Panc1 (cell line): ENCODE measurements around the gene FAM20A. TPM values are rescaled to one million over a fixed set of nuclear protein-coding genes. Genes with fewer than 3 reads are reported as not detected.

Experiments
- ATAC-seq: fragments of 200-7000 bp; cut with Tn5 transposase; 2 replicates; pipeline ENCODE4 v1.9.1; 2020; ENCODE audit warnings: mild to moderate bottlenecking, moderate library complexity
- BruUV-seq: library from RNA; stranded (reverse); fragments of 400-500 nt; replicated peaks from 2 replicates; lab custom pipeline; 2021; lab: Mats Ljungman, UMichigan
- CTCF ChIA-PET: fragments of 300-600 bp; sonication (Branson Sonifier 250); formaldehyde crosslinking; loops from one replicate; lab custom pipeline; 2022; ENCODE audit warnings: antibody characterized with exemption; lab: Charles Lee
- POLR2A ChIA-PET: fragments of 300-600 bp; sonication (Branson Sonifier 250); formaldehyde crosslinking; loops from one replicate; lab custom pipeline; 2022; ENCODE audit warnings: antibody characterized with exemption; lab: Charles Lee
- DNase-seq: peaks from one replicate; pipeline ENCODE4 v3.0.0-alpha.2; 2010; ENCODE audit warnings: low read depth, low spot score
- H3K27ac ChIP-seq: 2 replicates; pipeline ENCODE4 v1.5.1; 2011; ENCODE audit warnings: mild to moderate bottlenecking, low read length, inconsistent platforms
- H3K27me3 ChIP-seq: fragments of 200-500 bp; sonication (Bioruptor generic); 2 replicates; pipeline ENCODE4 v1.6.0; 2014; ENCODE audit warnings: low read length, inconsistent platforms; ENCODE audit not compliant: control insufficient read depth, insufficient read depth
- H3K36me3 ChIP-seq: fragments of 200-500 bp; sonication (Bioruptor generic); 2 replicates; pipeline ENCODE4 v1.5.1; 2014; ENCODE audit warnings: inconsistent platforms, mild to moderate bottlenecking, low read length, moderate library complexity; ENCODE audit not compliant: control insufficient read depth, insufficient read depth
- H3K4me1 ChIP-seq: 2 replicates; pipeline ENCODE4 v1.5.1; 2011; ENCODE audit warnings: inconsistent platforms, mild to moderate bottlenecking, low read length, moderate library complexity; ENCODE audit not compliant: control insufficient read depth, insufficient read depth
- H3K4me3 ChIP-seq, 2 experiments: 2 replicates each; pipeline ENCODE4 v1.5.1; 2011 to 2012; ENCODE audit warnings: low read depth in 2 of 2, low read length in 2 of 2, mild to moderate bottlenecking in 2 of 2, inconsistent platforms in 1 of 2, moderate library complexity in 1 of 2
- H3K9me3 ChIP-seq: fragments of 200-500 bp; sonication (Bioruptor generic); 2 replicates; pipeline ENCODE4 v1.5.1; 2014; ENCODE audit warnings: low read depth, mild to moderate bottlenecking, inconsistent platforms, low read length, moderate library complexity; ENCODE audit not compliant: control insufficient read depth, insufficient read depth
- CTCF ChIP-seq: fragments of 450-650 bp; IDR thresholded peaks from 2 replicates; pipeline ENCODE4 v1.5.1; 2017; ENCODE audit warnings: mild to moderate bottlenecking
- POLR2AphosphoS5 ChIP-seq: IDR thresholded peaks from 2 replicates; pipeline ENCODE4 v1.6.1; 2012; ENCODE audit warnings: mild to moderate bottlenecking, low read depth, low read length, moderate library complexity
- REST ChIP-seq, 2 experiments: IDR thresholded peaks; 2 replicates each; pipeline ENCODE4 v1.6.1; 2011 to 2012; ENCODE audit warnings: low read depth in 2 of 2, control low read depth in 1 of 2, low read length in 1 of 2, mild to moderate bottlenecking in 1 of 2, moderate library complexity in 1 of 2; ENCODE audit not compliant: insufficient read depth in 1 of 2
- SIN3A ChIP-seq: IDR thresholded peaks from 2 replicates; pipeline ENCODE4 v1.6.1; 2012; ENCODE audit warnings: low read depth, mild to moderate bottlenecking, low read length, moderate library complexity, borderline replicate concordance; ENCODE audit not compliant: insufficient read depth
- TCF7L2 ChIP-seq: IDR thresholded peaks from 2 replicates; pipeline ENCODE4 v1.6.1; 2011; ENCODE audit warnings: mild to moderate bottlenecking, low read depth, low read length, inconsistent platforms
- in situ Hi-C: cut with HindIII; loops from 2 replicates; pipeline ENCODE4 v1.10.0; 2016; ENCODE audit warnings: low sequenced_read_pairs, low pct_unique_long_range_greater_than_20kb
- intact Hi-C: fragments of 100-400 bp; cut with micrococcal nuclease; formaldehyde crosslinking; loops from one replicate; pipeline ENCODE4 v1.10.0; 2022; ENCODE audit not compliant: unreplicated experiment
- total RNA-seq: library from RNA; stranded (reverse); gene quantifications from one replicate; pipeline ENCODE4 v1.2.1, GENCODE V29; 2021; ENCODE audit not compliant: unreplicated experiment

Gene FAM20A
- total RNA-seq, 1 experiment from 2014 or later, result 0.44 TPM

GRCh38 chr17:68610554-68610953 lies 9.4 kb upstream of the FAM20A start:
- intact Hi-C loops (no loop called here), in situ Hi-C loops (no loop called here)
- DNase-seq (no peak), ATAC-seq (no peak)
- no peak overlapping the region for H3K27ac ChIP-seq
- H3K36me3 ChIP-seq, result no peaks in the 10 kb centered on the region
- TF ChIP-seq TCF7L2 (no peak), REST (IDR thresholded peaks at IDR 0.05; ENCODE audit: insufficient read depth in 1 of 2, low read depth in 2 of 2, low read length in 1 of 2) (no peak), SIN3A (no peak), POLR2AphosphoS5 (no peak), CTCF (no peak)
- no peaks in the 10 kb centered on the region for H3K4me1 ChIP-seq
- POLR2A ChIA-PET, result no interaction called here
- H3K27me3 ChIP-seq, result no peaks in the 10 kb centered on the region
- peaks cover 8% of the 10 kb centered on the region; the same call in 1 of the 2 replicates for H3K9me3 ChIP-seq
- CTCF ChIA-PET, result no interaction called here
- H3K4me3 ChIP-seq, result no peak overlapping the region
- BruUV-seq, result no TSS peak

GRCh38 chr17:68608515-68609130 lies 7.5 kb upstream of the FAM20A start:
- POLR2A ChIA-PET, result no interaction called here
- no peak overlapping the region for H3K4me3 ChIP-seq
- no peak overlapping the region for H3K27ac ChIP-seq
- H3K36me3 ChIP-seq, result no peaks in the 10 kb centered on the region
- H3K4me1 ChIP-seq, result no peaks in the 10 kb centered on the region
- no peak for DNase-seq
- TF ChIP-seq CTCF, result no peak
- no peak for TF ChIP-seq TCF7L2
- TF ChIP-seq SIN3A, result no peak
- no peak for TF ChIP-seq POLR2AphosphoS5
- TF ChIP-seq REST (IDR thresholded peaks at IDR 0.05; ENCODE audit: insufficient read depth in 1 of 2, low read depth in 2 of 2, low read length in 1 of 2), result no peak
- CTCF ChIA-PET, result no interaction called here
- in situ Hi-C loops, result no loop called here
- intact Hi-C loops, result no loop called here
- BruUV-seq, result no TSS peak
- H3K9me3 ChIP-seq, result peaks cover 8% of the 10 kb centered on the region; the same call in 1 of the 2 replicates
- ATAC-seq, result no peak
- no peaks in the 10 kb centered on the region for H3K27me3 ChIP-seq
